ENCODE measurements around the gene PRKACA.
"Not testable (repeated sequence)": the region's sequence is repeated elsewhere in the genome, so short reads cannot be mapped to it uniquely, and the experiment has no call there.

DNA sequence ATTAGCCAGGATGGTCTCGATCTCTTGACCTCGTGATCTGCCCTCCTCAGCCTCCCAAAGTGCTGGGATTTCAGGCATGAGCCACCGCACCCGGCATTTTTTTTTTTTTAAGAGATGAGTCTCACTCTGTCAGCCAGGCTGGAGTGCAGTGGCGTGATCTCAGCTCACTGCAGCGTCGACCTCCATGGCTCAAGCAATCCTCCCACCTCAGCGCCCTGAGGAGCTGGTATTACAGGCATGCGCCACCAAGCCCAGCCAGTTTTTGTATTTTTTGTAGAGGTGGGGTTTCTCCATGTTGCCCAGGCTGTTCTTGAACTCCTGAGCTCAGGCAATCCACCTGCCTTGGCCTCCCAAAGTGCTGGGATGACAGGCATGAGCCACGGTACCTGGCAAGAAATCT lies 69.7 kb downstream of the PRKACA start:
- TF ChIP-seq ZNF121 (tag by site-specific recombination; IDR thresholded peaks at IDR 0.05); ZNF354C (tag by site-specific recombination; IDR thresholded peaks at IDR 0.05; ENCODE audit: borderline replicate concordance, low read depth); ZNF558 (tag by site-specific recombination; IDR thresholded peaks at IDR 0.05); GLI4 (tag by site-specific recombination; IDR thresholded peaks at IDR 0.05); ZNF184 (tag by site-specific recombination; IDR thresholded peaks at IDR 0.05): not testable (repeated sequence)
- TF ChIP-seq, protein P1, sequence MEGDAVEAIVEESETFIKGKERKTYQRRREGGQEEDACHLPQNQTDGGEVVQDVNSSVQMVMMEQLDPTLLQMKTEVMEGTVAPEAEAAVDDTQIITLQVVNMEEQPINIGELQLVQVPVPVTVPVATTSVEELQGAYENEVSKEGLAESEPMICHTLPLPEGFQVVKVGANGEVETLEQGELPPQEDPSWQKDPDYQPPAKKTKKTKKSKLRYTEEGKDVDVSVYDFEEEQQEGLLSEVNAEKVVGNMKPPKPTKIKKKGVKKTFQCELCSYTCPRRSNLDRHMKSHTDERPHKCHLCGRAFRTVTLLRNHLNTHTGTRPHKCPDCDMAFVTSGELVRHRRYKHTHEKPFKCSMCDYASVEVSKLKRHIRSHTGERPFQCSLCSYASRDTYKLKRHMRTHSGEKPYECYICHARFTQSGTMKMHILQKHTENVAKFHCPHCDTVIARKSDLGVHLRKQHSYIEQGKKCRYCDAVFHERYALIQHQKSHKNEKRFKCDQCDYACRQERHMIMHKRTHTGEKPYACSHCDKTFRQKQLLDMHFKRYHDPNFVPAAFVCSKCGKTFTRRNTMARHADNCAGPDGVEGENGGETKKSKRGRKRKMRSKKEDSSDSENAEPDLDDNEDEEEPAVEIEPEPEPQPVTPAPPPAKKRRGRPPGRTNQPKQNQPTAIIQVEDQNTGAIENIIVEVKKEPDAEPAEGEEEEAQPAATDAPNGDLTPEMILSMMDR (tag by site-specific recombination; IDR thresholded peaks at IDR 0.05): not testable (repeated sequence)

Data from HEK293 (cell line).